ENCODE data around the gene SPINK1.

- TF ChIP-seq CTCF (IDR thresholded peaks at IDR 0.05; ENCODE audit: low read depth, low read length): no peak
- no peak for TF ChIP-seq EZH2phosphoT487 (IDR thresholded peaks at IDR 0.05; ENCODE audit: low read depth)
Observed at GRCh38 chr5:147852365-147852764, 20.9 kb upstream of the SPINK1 start.

All from OCI-LY3 (cell line).